WTC11 (cell line): ENCODE measurements around the gene SUSD6. TPM values are rescaled to one million over a fixed set of nuclear protein-coding genes. Genes with fewer than 3 reads are reported as not detected.

Experiments
- ATAC-seq: fragments of 200-7000 bp; cut with Tn5 transposase; 2 replicates; pipeline ENCODE4 v1.10.0; 2021; ENCODE audit warnings: mild to moderate bottlenecking, moderate library complexity
- CTCF ChIA-PET: fragments of 300-600 bp; sonication (Branson Sonifier 250); formaldehyde crosslinking; loops from one replicate; lab custom pipeline; 2021; ENCODE audit warnings: antibody characterized with exemption; lab: Charles Lee
- POLR2A ChIA-PET: fragments of 350-600 bp; sonication (Branson Sonifier 250); formaldehyde crosslinking; loops from one replicate; lab custom pipeline; 2021; ENCODE audit warnings: antibody characterized with exemption; lab: Charles Lee
- DNase-seq: peaks from one replicate; pipeline ENCODE4 v3.0.0; 2021; ENCODE audit warnings: low spot score
- H3K27ac Mint-ChIP-seq: 2 replicates; pipeline ENCODE4 v1.8.0; 2021; ENCODE audit warnings: mixed read lengths
- H3K27me3 Mint-ChIP-seq: 2 replicates; pipeline ENCODE4 v1.8.0; 2021; ENCODE audit warnings: low read depth, mild to moderate bottlenecking, moderate library complexity, mixed read lengths
- H3K36me3 Mint-ChIP-seq: 2 replicates; pipeline ENCODE4 v1.8.0; 2021; ENCODE audit warnings: mixed read lengths
- H3K4me1 Mint-ChIP-seq: 2 replicates; pipeline ENCODE4 v1.8.0; 2022; ENCODE audit warnings: mixed read lengths
- H3K4me3 Mint-ChIP-seq: 2 replicates; pipeline ENCODE4 v1.8.0; 2021; ENCODE audit warnings: mild to moderate bottlenecking, moderate library complexity, mixed read lengths
- H3K9me3 Mint-ChIP-seq: 2 replicates; pipeline ENCODE4 v1.8.0; 2021; ENCODE audit warnings: mixed read lengths
- E2F5 ChIP-seq: sonication (generic); formaldehyde crosslinking; IDR thresholded peaks from 2 replicates; pipeline ENCODE4 v1.8.1; 2022; ENCODE audit warnings: mild to moderate bottlenecking, moderate library complexity, missing genetic modification reagents
- FOXK1 ChIP-seq: sonication (generic); formaldehyde crosslinking; IDR thresholded peaks from 2 replicates; pipeline ENCODE4 v1.8.0; 2022; ENCODE audit warnings: mild to moderate bottlenecking, moderate library complexity, missing genetic modification reagents
- HMGXB4 ChIP-seq: sonication (generic); formaldehyde crosslinking; IDR thresholded peaks from 2 replicates; pipeline ENCODE4 v1.8.1; 2023; ENCODE audit warnings: mild to moderate bottlenecking, moderate library complexity, missing genetic modification reagents
- JAZF1 ChIP-seq: fragments of 250-450 bp; sonication (Bioruptor Pico); IDR thresholded peaks from 2 replicates; pipeline ENCODE4 v1.9.0; 2021; ENCODE audit warnings: moderate library complexity, mild to moderate bottlenecking, inconsistent platforms
- JUN ChIP-seq: sonication (generic); formaldehyde crosslinking; IDR thresholded peaks from 2 replicates; pipeline ENCODE4 v1.8.0; 2023; ENCODE audit warnings: mild to moderate bottlenecking, missing genetic modification reagents
- TP53 ChIP-seq: sonication (generic); formaldehyde crosslinking; IDR thresholded peaks from 2 replicates; pipeline ENCODE4 v1.8.1; 2023; ENCODE audit warnings: mild to moderate bottlenecking, missing genetic modification reagents
- ZBTB43 ChIP-seq: sonication (generic); formaldehyde crosslinking; IDR thresholded peaks from 2 replicates; pipeline ENCODE4 v1.8.1; 2023; ENCODE audit warnings: mild to moderate bottlenecking, missing genetic modification reagents
- ZNF219 ChIP-seq: sonication (generic); formaldehyde crosslinking; IDR thresholded peaks from 2 replicates; pipeline ENCODE4 v1.8.0; 2023; ENCODE audit warnings: missing genetic modification reagents, mild to moderate bottlenecking, borderline replicate concordance
- ZNF396 ChIP-seq: fragments of 250-450 bp; sonication (Bioruptor Pico); IDR thresholded peaks from 2 replicates; pipeline ENCODE4 v1.8.0; 2021; ENCODE audit warnings: mild to moderate bottlenecking, moderate library complexity, borderline replicate concordance
- total RNA-seq: library from RNA; stranded (reverse); gene quantifications from 3 replicates; pipeline ENCODE4 v1.2.3, GENCODE V29; 2021
- TF ChIP-seq, protein P1 (sequence below): sonication (generic); formaldehyde crosslinking; IDR thresholded peaks from 2 replicates; pipeline ENCODE4 v1.8.0; 2022; ENCODE audit warnings: mild to moderate bottlenecking, missing genetic modification reagents
- TF ChIP-seq, protein P2 (sequence below): sonication (generic); formaldehyde crosslinking; IDR thresholded peaks from 2 replicates; pipeline ENCODE4 v1.8.0; 2023; ENCODE audit warnings: missing genetic modification reagents, mild to moderate bottlenecking, borderline replicate concordance
- TF ChIP-seq, protein P3 (sequence below): sonication (generic); formaldehyde crosslinking; conservative IDR thresholded peaks from 2 replicates; pipeline ENCODE4 v1.8.1; 2022; ENCODE audit warnings: mild to moderate bottlenecking, missing genetic modification reagents

The SUSD6 gene
- total RNA-seq, 1 experiment from 2014 or later: 10.1 TPM

DNA sequence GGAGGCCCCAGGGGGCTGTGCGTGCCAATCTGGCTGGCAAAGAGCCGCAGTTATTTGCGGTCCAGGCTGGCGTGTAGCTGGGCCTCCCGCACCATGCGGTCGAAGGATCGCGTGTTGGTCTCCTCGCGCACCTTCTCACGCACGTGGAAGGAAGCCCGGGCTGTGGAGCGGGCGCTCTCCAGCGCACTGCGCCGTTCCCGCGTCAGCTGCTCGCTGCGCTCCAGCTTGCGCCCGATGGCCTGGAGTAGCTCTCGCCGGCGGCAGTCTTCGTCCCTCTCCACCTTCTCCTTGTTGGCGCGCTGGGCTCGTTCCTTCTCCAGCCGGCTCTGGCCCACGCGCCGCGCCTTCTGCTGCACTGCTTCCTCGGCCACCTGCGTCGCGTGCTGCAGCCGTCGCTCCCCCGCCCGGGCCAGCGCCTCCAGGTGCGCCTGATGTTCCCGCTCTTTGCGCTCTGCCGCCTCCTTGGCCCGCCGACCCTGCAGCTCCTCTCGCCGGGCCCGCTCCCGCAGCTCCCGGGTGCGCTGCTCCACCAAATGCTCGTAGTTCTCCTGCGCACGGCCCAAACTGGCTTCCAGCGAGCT, 39.9 kb upstream of the SUSD6 start:
- DNase-seq (no peak), ATAC-seq (peak; percentile 17)
- ChIA-PET POLR2A (interaction anchor here (1.0 to 1.2 kb wide), 2 partner anchors 9 to 35 kb away, joined by 3 to 4 read pairs; no protein-coding TSS in a partner anchor), CTCF (interaction anchor here (0.8 to 5.9 kb wide), 14 partner anchors 9 to 156 kb away, joined by 3 to 130 read pairs (median 6); partner anchors contain the start of gene PLEKHD1)
- Mint-ChIP-seq H3K36me3 (peaks cover 2% of the 10 kb centered on the region; the same call in 1 of the 2 replicates), H3K27ac (no peak overlapping the region), H3K27me3 (peaks cover 83% of the 10 kb centered on the region), H3K4me3 (peak overlapping the region; percentile 49), H3K4me1 (no peaks in the 10 kb centered on the region), H3K9me3 (no peaks in the 10 kb centered on the region)
- TF ChIP-seq ZBTB43 (CRISPR knock-in tag): no peak
- TF ChIP-seq JUN: 0 out of 2 replicates have a peak, but pooled peaks have one; percentile 31
- peak; percentile 33; the same call in 1 of the 2 replicates for TF ChIP-seq HMGXB4
- no peak for TF ChIP-seq JAZF1 (CRISPR knock-in tag)
- TF ChIP-seq E2F5: 0 out of 2 replicates have a peak, but pooled peaks have one; percentile 10
- no peak for TF ChIP-seq ZNF396 (CRISPR knock-in tag)
- TF ChIP-seq, protein P1, sequence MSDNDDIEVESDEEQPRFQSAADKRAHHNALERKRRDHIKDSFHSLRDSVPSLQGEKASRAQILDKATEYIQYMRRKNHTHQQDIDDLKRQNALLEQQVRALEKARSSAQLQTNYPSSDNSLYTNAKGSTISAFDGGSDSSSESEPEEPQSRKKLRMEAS (CRISPR knock-in tag): peak; percentile 44; the same call in 1 of the 2 replicates
- TF ChIP-seq ZNF219 (CRISPR knock-in tag): 0 out of 2 replicates have a peak, but pooled peaks have one; percentile 45
- TF ChIP-seq, protein P2, sequence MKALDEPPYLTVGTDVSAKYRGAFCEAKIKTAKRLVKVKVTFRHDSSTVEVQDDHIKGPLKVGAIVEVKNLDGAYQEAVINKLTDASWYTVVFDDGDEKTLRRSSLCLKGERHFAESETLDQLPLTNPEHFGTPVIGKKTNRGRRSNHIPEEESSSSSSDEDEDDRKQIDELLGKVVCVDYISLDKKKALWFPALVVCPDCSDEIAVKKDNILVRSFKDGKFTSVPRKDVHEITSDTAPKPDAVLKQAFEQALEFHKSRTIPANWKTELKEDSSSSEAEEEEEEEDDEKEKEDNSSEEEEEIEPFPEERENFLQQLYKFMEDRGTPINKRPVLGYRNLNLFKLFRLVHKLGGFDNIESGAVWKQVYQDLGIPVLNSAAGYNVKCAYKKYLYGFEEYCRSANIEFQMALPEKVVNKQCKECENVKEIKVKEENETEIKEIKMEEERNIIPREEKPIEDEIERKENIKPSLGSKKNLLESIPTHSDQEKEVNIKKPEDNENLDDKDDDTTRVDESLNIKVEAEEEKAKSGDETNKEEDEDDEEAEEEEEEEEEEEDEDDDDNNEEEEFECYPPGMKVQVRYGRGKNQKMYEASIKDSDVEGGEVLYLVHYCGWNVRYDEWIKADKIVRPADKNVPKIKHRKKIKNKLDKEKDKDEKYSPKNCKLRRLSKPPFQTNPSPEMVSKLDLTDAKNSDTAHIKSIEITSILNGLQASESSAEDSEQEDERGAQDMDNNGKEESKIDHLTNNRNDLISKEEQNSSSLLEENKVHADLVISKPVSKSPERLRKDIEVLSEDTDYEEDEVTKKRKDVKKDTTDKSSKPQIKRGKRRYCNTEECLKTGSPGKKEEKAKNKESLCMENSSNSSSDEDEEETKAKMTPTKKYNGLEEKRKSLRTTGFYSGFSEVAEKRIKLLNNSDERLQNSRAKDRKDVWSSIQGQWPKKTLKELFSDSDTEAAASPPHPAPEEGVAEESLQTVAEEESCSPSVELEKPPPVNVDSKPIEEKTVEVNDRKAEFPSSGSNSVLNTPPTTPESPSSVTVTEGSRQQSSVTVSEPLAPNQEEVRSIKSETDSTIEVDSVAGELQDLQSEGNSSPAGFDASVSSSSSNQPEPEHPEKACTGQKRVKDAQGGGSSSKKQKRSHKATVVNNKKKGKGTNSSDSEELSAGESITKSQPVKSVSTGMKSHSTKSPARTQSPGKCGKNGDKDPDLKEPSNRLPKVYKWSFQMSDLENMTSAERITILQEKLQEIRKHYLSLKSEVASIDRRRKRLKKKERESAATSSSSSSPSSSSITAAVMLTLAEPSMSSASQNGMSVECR (CRISPR knock-in tag): 0 out of 2 replicates have a peak, but pooled peaks have one; percentile 23

DNA sequence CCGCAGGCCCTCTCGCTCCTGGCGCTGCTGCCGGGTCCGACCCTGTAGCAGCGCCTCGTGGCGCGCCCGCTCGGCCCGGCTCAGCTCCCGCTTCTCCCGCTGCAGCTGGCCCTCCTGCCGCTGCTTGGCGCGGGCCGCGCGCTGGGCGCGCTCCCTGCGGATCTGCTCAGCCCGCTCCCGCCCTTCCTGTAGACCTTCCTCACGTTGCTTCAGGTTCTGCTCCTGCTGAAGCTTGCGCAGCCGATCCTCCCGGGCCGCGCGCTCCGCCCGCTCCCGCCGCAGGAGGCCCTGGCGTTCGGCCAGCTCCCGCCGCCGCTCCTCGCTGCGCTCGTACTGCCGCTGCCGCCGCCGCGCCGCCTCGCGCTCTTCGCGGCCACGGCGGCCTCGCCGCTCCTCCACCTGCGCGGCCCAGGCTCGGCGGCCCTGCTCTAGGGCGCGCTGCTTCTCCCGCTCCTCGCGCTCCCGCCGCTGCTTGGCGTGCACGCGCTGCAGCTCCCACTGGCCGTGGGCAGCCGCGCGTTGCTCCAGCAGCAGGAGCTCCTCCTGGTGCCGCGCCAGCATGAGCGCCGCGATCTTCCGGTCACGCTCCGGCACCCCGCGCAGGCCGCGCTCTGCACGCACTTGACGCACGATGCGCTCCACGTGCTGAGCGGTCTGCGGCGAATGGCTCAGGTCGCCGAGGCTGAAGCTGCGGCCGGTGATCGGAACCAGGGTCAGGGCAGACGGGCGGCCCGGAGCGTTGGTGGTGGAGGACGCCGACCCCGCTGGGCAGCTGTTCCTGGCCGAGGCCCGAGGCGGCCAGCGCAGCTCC, 39.2 kb upstream of the SUSD6 start:
- Mint-ChIP-seq H3K4me3 (peak overlapping the region; percentile 49), H3K36me3 (peaks cover 2% of the 10 kb centered on the region; the same call in 1 of the 2 replicates)
- ATAC-seq: peak; percentile 13

More for the DNA sequence above, 39.2 kb upstream of the SUSD6 start:
- DNase-seq: peak; percentile 61
- TF ChIP-seq TP53 (peak; percentile 12; the same call in 1 of the 2 replicates), FOXK1 (CRISPR knock-in tag) (0 out of 2 replicates have a peak, but pooled peaks have one; percentile 21)
- TF ChIP-seq, protein P3, sequence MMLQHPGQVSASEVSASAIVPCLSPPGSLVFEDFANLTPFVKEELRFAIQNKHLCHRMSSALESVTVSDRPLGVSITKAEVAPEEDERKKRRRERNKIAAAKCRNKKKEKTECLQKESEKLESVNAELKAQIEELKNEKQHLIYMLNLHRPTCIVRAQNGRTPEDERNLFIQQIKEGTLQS: no peak
- Mint-ChIP-seq H3K9me3 (no peaks in the 10 kb centered on the region), H3K4me1 (no peaks in the 10 kb centered on the region), H3K27me3 (peaks cover 82% of the 10 kb centered on the region), H3K27ac (no peak overlapping the region)
- CTCF ChIA-PET: interaction anchor here (0.7 to 5.9 kb wide), 15 partner anchors 8 to 246 kb away, joined by 3 to 130 read pairs (median 5); partner anchors contain the start of gene PLEKHD1
- POLR2A ChIA-PET: interaction anchor here (1.0 to 1.2 kb wide), 2 partner anchors 8 to 36 kb away, joined by 3 to 4 read pairs; no protein-coding TSS in a partner anchor
